Esophagus muscularis mucosa (tissue), 4 donors: ENCODE measurements around the gene RIGI. TPM values are rescaled to one million over a fixed set of nuclear protein-coding genes. Genes with fewer than 3 reads are reported as not detected.

Source experiments
- DNase-seq: peaks from one replicate; pipeline ENCODE4 v3.0.0-alpha.2; 2017; ENCODE audit errors: extremely low spot score
- H3K27ac ChIP-seq, 4 donors: fragments of 200-600 bp; sonication (generic); replicated peaks in 1 of 4; 1 replicate in 3 of 4; 2 replicates in 1 of 4; pipeline ENCODE4 v1.5.1; 2016 to 2019; ENCODE audit warnings: mild to moderate bottlenecking in 1 of 4
- H3K27me3 ChIP-seq, 4 donors: fragments of 200-600 bp; sonication (generic); one replicate each; pipeline versions ENCODE4 v1.5.1 to v1.6.0; 2016 to 2019
- H3K36me3 ChIP-seq, 4 donors: fragments of 200-600 bp; sonication (generic); one replicate each; pipeline ENCODE4 v1.5.1; 2016 to 2019
- H3K4me1 ChIP-seq, 4 donors: fragments of 200-600 bp; sonication (generic); one replicate each; pipeline ENCODE4 v1.5.1; 2016 to 2019
- H3K4me3 ChIP-seq, 4 donors: fragments of 200-600 bp; sonication (generic); 1 replicate in 2 of 4; 2 replicates in 2 of 4; pipeline ENCODE4 v1.5.1; 2016 to 2019; ENCODE audit warnings: mild to moderate bottlenecking in 4 of 4, moderate library complexity in 1 of 4
- H3K9me3 ChIP-seq, 4 donors: fragments of 200-600 bp; sonication (generic); 1 replicate in 3 of 4; 2 replicates in 1 of 4; pipeline ENCODE4 v1.5.1; 2016 to 2019
- EP300 ChIP-seq: sonication (generic); formaldehyde crosslinking; IDR thresholded peaks from one replicate; pipeline ENCODE4 v1.6.1; 2017; ENCODE audit warnings: antibody characterized with exemption
- POLR2A ChIP-seq: fragments of 450-650 bp; IDR thresholded peaks from one replicate; pipeline ENCODE4 v1.6.1; 2017; ENCODE audit warnings: antibody characterized with exemption, moderate library complexity, mild to moderate bottlenecking, low read depth
- POLR2AphosphoS5 ChIP-seq, 2 donors: sonication (generic); formaldehyde crosslinking; IDR thresholded peaks; one replicate each; pipeline ENCODE4 v1.6.1; 2017; ENCODE audit warnings: antibody characterized with exemption in 2 of 2
- WGBS: methylation state at CpG from one replicate; pipeline ENCODE4 v1.1.5; 2018; 5-methylcytosine and 5-hydroxymethylcytosine counted together
- intact Hi-C: fragments of 100-400 bp; cut with DNase I; formaldehyde crosslinking; loops from one replicate; pipeline ENCODE4 v1.15.1; 2023
- total RNA-seq, 4 donors: library from RNA; depleted of rRNA; stranded (reverse); fragments of >200 nt; gene quantifications; one replicate each; pipeline versions ENCODE4 v1.1.0 to v1.2.1, GENCODE V29; 2016
- TF ChIP-seq, protein P1 (sequence below), 3 experiments: fragments of 200-600 bp in 2 of 3; fragments of 450-650 bp in 1 of 3; sonication (generic) in 2 of 3; IDR thresholded peaks; one replicate each; pipeline ENCODE4 v1.5.1; 2017 to 2019; ENCODE audit warnings: antibody characterized with exemption in 3 of 3, mild to moderate bottlenecking in 2 of 3, moderate library complexity in 1 of 3

Gene RIGI
- total RNA-seq, result 10 to 100 TPM in 1 of 4 donors, 1 to 10 TPM in 3; 6.5 to 10.1 (median 8.2) TPM

DNA sequence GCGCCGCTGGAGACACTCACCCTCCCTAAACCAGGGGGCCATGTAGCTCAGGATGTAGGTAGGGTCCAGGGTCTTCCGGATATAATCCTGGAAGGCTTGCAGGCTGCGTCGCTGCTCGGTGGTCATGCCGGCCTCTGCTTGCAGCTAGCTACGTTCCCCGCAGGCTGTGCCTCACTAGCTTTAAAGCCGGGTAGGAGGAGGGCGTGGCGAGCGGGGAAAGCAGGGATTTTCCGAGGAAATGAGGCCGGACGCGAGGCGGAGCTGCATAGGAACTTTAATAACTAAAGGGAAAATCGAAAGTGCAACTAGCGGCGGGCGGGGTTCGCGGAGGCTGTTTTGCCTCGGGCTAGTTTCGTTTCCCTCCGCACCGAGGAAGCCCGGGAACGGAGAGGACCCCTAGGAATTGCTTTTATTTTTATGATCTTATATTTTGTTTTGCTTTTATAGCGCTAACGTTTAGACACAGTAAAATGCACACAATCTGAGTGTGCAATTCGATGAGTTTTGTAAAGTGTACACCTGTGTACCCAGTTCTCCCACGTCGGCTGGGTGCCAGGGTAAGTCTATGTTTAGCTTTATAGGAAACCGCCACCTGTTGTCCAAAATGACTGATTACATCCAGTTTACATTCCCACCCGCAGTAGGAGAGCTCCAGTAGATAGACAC lies at the start of gene RIGI:
Gene RIGI, minus strand, starts transcription at position 156 of the 666 bp plus-strand sequence. Its CDS starts 30 bp downstream, at position 126.
- Histone ChIP-seq H3K27ac (peak within 1 kb of the TSS; percentile 77 to 89 (median 82)), H3K27me3 (no peaks in the 10 kb centered on the region), H3K4me3 (peak within 1 kb of the TSS; percentile 62 to 79 (median 74)), H3K9me3 (no peaks in the 10 kb centered on the region), H3K4me1 (peaks cover 8 to 47% (median 40%) of the 10 kb centered on the region in 4 donors), H3K36me3 (no peaks in the 10 kb centered on the region)
- intact Hi-C loops, result loop anchor here (5.0 kb wide), 1 partner anchor 46 kb away; the partner anchor contains the start of gene NDUFB6
- 1% methylated on average over 35 of the region's 37 CpGs for WGBS
- TF ChIP-seq EP300 (no peak), POLR2AphosphoS5 (IDR thresholded peaks at IDR 0.05) (peak; percentile 87 to 90), POLR2A (no peak)
- TF ChIP-seq, protein P1, sequence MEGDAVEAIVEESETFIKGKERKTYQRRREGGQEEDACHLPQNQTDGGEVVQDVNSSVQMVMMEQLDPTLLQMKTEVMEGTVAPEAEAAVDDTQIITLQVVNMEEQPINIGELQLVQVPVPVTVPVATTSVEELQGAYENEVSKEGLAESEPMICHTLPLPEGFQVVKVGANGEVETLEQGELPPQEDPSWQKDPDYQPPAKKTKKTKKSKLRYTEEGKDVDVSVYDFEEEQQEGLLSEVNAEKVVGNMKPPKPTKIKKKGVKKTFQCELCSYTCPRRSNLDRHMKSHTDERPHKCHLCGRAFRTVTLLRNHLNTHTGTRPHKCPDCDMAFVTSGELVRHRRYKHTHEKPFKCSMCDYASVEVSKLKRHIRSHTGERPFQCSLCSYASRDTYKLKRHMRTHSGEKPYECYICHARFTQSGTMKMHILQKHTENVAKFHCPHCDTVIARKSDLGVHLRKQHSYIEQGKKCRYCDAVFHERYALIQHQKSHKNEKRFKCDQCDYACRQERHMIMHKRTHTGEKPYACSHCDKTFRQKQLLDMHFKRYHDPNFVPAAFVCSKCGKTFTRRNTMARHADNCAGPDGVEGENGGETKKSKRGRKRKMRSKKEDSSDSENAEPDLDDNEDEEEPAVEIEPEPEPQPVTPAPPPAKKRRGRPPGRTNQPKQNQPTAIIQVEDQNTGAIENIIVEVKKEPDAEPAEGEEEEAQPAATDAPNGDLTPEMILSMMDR (IDR thresholded peaks at IDR 0.05), result peak in 2 of 3 experiments; percentile 31 to 34
- DNase-seq, result peak; percentile 98

DNA sequence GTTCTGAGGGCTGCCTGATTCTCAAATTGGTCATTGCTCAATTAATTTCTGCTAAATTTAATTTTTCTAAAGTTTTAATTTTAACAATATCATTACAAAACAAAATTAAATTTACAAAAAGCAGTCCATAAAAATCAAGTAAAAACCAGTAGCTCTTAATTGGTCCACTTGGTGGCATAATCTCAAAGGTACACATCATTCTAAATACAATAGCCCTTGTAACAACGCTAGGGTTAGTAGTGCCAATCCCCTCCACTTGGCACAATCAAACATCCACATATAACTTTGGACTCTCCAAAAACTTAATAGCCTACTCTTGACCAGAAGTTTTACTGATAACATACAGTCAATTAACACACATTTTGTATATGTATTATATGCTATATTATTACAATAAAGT lies 48.9 kb upstream of the RIGI start:
- 69% methylated on average over 1 of the region's 1 CpG for WGBS
- intact Hi-C loops, result loop anchor here (5.0 kb wide), 1 partner anchor 48 kb away; the partner anchor contains the start of gene RIGI
- H3K27me3 ChIP-seq, result no peaks in the 10 kb centered on the region

DNA sequence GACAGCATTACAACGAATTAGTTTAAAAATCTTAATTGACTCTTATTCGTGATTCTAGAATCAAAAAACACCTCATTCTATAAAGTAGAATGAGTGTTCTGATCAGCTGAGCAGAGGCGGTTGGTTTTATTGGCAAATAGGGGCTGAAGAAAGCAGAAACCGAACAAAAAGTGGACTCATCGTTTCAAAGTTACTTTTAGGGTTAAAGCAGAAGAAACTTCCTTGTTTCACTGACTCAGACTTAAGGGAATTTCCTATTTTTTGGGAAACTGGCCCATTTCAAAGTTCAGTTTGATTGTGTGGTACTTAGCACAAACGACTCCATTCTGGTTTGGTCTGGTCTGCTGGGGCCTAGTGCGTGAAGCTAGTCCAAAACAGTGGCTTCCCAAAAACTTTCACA lies 47.8 kb upstream of the RIGI start:
- intact Hi-C loops, result loop anchor here (2.0 to 5.0 kb wide), 2 partner anchors 23 to 47 kb away; partner anchors contain the start of gene RIGI
- TF ChIP-seq, protein P1 (IDR thresholded peaks at IDR 0.05), result no peak
- no peak for TF ChIP-seq EP300
- 85% methylated on average over 7 of the region's 7 CpGs for whole genome bisulfite sequencing
- no peak for DNase-seq
- H3K9me3 ChIP-seq, result no peaks in the 10 kb centered on the region
- peaks cover 24 to 39% (median 30%) of the 10 kb centered on the region in 4 donors for H3K4me1 ChIP-seq
- H3K27ac ChIP-seq, result peak overlapping the region; percentile 90 to 93 (median 91)
- peak overlapping the region in 1 of 4 donors; percentile 83 for H3K4me3 ChIP-seq
- H3K27me3 ChIP-seq, result no peaks in the 10 kb centered on the region
- H3K36me3 ChIP-seq, result peaks cover 0 to 15% (median 0%) of the 10 kb centered on the region in 4 donors

More for the DNA sequence above, 48.9 kb upstream of the RIGI start:
- DNase-seq, result no peak
- Histone ChIP-seq H3K27ac (no peak overlapping the region), H3K4me1 (peaks cover 30 to 38% (median 31%) of the 10 kb centered on the region in 4 donors), H3K4me3 (no peak overlapping the region), H3K36me3 (peaks cover 0 to 5% (median 0%) of the 10 kb centered on the region in 4 donors), H3K9me3 (no peaks in the 10 kb centered on the region)
- TF ChIP-seq EP300 (no peak), POLR2AphosphoS5 (IDR thresholded peaks at IDR 0.05) (no peak), POLR2A (no peak)
- TF ChIP-seq, protein P1 (IDR thresholded peaks at IDR 0.05), result no peak

DNA sequence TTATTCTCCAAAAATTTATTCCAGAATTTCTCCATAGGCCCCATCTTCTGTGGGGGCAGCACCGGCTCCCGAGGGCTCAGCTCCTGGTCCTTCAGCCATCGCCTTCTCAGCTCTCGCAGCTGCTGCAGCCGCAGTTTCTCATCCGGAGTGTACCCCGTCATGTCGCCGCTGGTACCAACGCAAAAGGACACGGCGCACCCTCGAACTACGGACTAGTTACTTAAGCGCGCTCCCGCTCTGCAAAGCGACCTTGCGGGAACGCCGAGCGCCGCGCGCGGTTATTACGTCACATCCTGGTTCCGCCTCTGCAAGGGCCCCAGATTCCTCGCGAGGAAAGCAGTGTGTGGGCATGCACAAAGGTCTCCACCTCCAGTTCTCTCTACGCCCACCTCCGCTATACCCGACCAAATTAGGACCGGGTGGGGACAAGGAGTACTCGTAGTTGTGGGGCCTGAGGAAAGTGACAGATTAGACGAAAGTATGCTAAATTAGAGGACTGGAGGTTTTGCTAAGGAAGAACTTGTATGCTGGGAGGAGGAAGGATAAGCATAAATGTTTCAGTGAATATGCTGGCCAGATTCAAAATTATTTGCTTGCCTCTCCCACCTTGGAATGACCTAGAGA lies 47.0 kb upstream of the RIGI start, which contains the start of gene NDUFB6:
Gene NDUFB6, minus strand, starts transcription at position 260 of the 624 bp plus-strand sequence. Its CDS starts 99 bp downstream, at position 161.
- TF ChIP-seq EP300 (no peak), POLR2A (peak; percentile 14), POLR2AphosphoS5 (IDR thresholded peaks at IDR 0.05) (peak; percentile 96)
- TF ChIP-seq, protein P1 (IDR thresholded peaks at IDR 0.05), result no peak
- intact Hi-C loops, result loop anchor here (2.0 to 5.0 kb wide), 2 partner anchors 22 to 46 kb away; partner anchors contain the start of gene RIGI
- no peaks in the 10 kb centered on the region for H3K27me3 ChIP-seq
- 0% methylated on average over 6 of the region's 36 CpGs for WGBS
- no peaks in the 10 kb centered on the region for H3K9me3 ChIP-seq
- H3K4me1 ChIP-seq, result peaks cover 24 to 39% (median 30%) of the 10 kb centered on the region in 4 donors
- peak within 1 kb of the TSS; percentile 90 to 93 (median 91) for H3K27ac ChIP-seq
- DNase-seq, result peak; percentile 98
- peak within 1 kb of the TSS; percentile 79 to 83 (median 83) for H3K4me3 ChIP-seq
- H3K36me3 ChIP-seq, result peaks cover 0 to 22% (median 3%) of the 10 kb centered on the region in 4 donors
